Trophoblast cell (in vitro differentiated cells and primary cell): ENCODE measurements around the gene FAM120C.

Source experiments
- DNase-seq, 2 donors: peaks; one replicate each; pipeline ENCODE4 v3.0.0-alpha.2; 2016
- H2AFZ ChIP-seq: 2 replicates; pipeline ENCODE4 v1.6.1; 2013; ENCODE audit warnings: low read length, moderate library complexity, mild to moderate bottlenecking; ENCODE audit not compliant: insufficient read depth, poor library complexity
- H2AK5ac ChIP-seq: 2 replicates; pipeline ENCODE4 v1.6.1; 2013; ENCODE audit warnings: mild to moderate bottlenecking, low read length
- H2BK120ac ChIP-seq: 2 replicates; pipeline ENCODE4 v1.6.1; 2013; ENCODE audit warnings: low read length, mild to moderate bottlenecking, moderate library complexity; ENCODE audit not compliant: insufficient read depth, poor library complexity
- H2BK12ac ChIP-seq: 2 replicates; pipeline ENCODE4 v1.6.1; 2013; ENCODE audit warnings: mild to moderate bottlenecking, low read length, moderate library complexity
- H2BK5ac ChIP-seq: 2 replicates; pipeline ENCODE4 v1.6.1; 2013; ENCODE audit warnings: low read length, low read depth, moderate library complexity, mild to moderate bottlenecking; ENCODE audit not compliant: poor library complexity
- H3K14ac ChIP-seq: 2 replicates; pipeline ENCODE4 v1.6.1; 2013; ENCODE audit warnings: mild to moderate bottlenecking, low read length
- H3K18ac ChIP-seq: 2 replicates; pipeline ENCODE4 v1.6.1; 2013; ENCODE audit warnings: mild to moderate bottlenecking, low read length
- H3K23ac ChIP-seq: 2 replicates; pipeline ENCODE4 v1.6.1; 2013; ENCODE audit warnings: low read length
- H3K27ac ChIP-seq: 2 replicates; pipeline ENCODE4 v1.5.1; 2013; ENCODE audit warnings: low read depth, mild to moderate bottlenecking, inconsistent platforms, low read length, moderate library complexity
- H3K27me3 ChIP-seq: 2 replicates; pipeline ENCODE4 v1.6.1; 2013; ENCODE audit warnings: inconsistent platforms, mild to moderate bottlenecking, low read length, moderate library complexity; ENCODE audit not compliant: insufficient read depth
- H3K36me3 ChIP-seq, 2 experiments: 1 replicate in 1 of 2; 2 replicates in 1 of 2; pipeline ENCODE4 v1.6.1; 2013; ENCODE audit warnings: low read length in 2 of 2, mild to moderate bottlenecking in 2 of 2, moderate library complexity in 1 of 2; ENCODE audit not compliant: insufficient read depth in 2 of 2, control insufficient read depth in 1 of 2
- H3K4ac ChIP-seq: 2 replicates; pipeline ENCODE4 v1.6.1; 2013; ENCODE audit warnings: low read depth, mild to moderate bottlenecking, low read length, moderate library complexity
- H3K4me1 ChIP-seq, 2 experiments: 1 replicate in 1 of 2; 2 replicates in 1 of 2; pipeline ENCODE4 v1.6.1; 2013; ENCODE audit warnings: low read length in 2 of 2, mild to moderate bottlenecking in 2 of 2, moderate library complexity in 1 of 2; ENCODE audit not compliant: insufficient read depth in 2 of 2, control insufficient read depth in 1 of 2
- H3K4me2 ChIP-seq: 2 replicates; pipeline ENCODE4 v1.6.1; 2013; ENCODE audit warnings: inconsistent platforms, mild to moderate bottlenecking, low read length, moderate library complexity
- H3K4me3 ChIP-seq: 2 replicates; pipeline ENCODE4 v1.5.1; 2013; ENCODE audit warnings: mild to moderate bottlenecking, low read depth, low read length, inconsistent platforms
- H3K79me1 ChIP-seq: one replicate; pipeline ENCODE4 v1.6.1; 2013; ENCODE audit warnings: low read length
- H3K79me2 ChIP-seq: 2 replicates; pipeline ENCODE4 v1.6.1; 2013; ENCODE audit warnings: low read length, mild to moderate bottlenecking; ENCODE audit not compliant: control insufficient read depth, insufficient read depth, poor library complexity
- H3K9ac ChIP-seq: 2 replicates; pipeline ENCODE4 v1.6.1; 2013; ENCODE audit warnings: mild to moderate bottlenecking, low read length
- H3K9me3 ChIP-seq: 2 replicates; pipeline ENCODE4 v1.6.1; 2013; ENCODE audit warnings: low read depth, mild to moderate bottlenecking, control low read depth, inconsistent platforms, low read length; ENCODE audit not compliant: insufficient read depth
- H4K12ac ChIP-seq: 2 replicates; pipeline ENCODE4 v1.6.1; 2013; ENCODE audit warnings: low read depth, mild to moderate bottlenecking, low read length, moderate library complexity
- H4K8ac ChIP-seq: 2 replicates; pipeline ENCODE4 v1.6.1; 2013; ENCODE audit warnings: low read depth, mild to moderate bottlenecking, low read length, moderate library complexity
- H4K91ac ChIP-seq: one replicate; pipeline ENCODE4 v1.6.1; 2013; ENCODE audit warnings: low read depth, mild to moderate bottlenecking, low read length, moderate library complexity
- WGBS: extraction: QIAGEN DNeasy Blood & Tissue Kit; methylation state at CpG from one replicate; pipeline ENCODE4 v1.1.7; 2013; ENCODE audit warnings: missing lambda C conversion rate; ENCODE audit not compliant: insufficient read length, insufficient coverage; ENCODE audit errors: extremely low coverage; 5-methylcytosine and 5-hydroxymethylcytosine counted together

Gene FAM120C

GRCh38 chrX:54184474-54184873, 1.4 kb upstream of the FAM120C start:
- Histone ChIP-seq H4K12ac (no peak overlapping the region), H3K4me3 (no peak overlapping the region), H4K8ac (no peak overlapping the region), H3K9me3 (no peaks in the 10 kb centered on the region), H3K27me3 (no peaks in the 10 kb centered on the region), H2BK12ac (no peak overlapping the region), H2AFZ (no peak overlapping the region), H3K23ac (no peak overlapping the region), H2BK5ac (no peak overlapping the region), H3K79me1 (peaks cover 8% of the 10 kb centered on the region), H3K14ac (no peak overlapping the region), H3K27ac (no peak overlapping the region), H2AK5ac (no peak overlapping the region), H3K9ac (no peak overlapping the region), H3K4me1 (peaks cover 2 to 11% of the 10 kb centered on the region in 2 experiments), H2BK120ac (no peak overlapping the region), H3K18ac (no peak overlapping the region), H3K4ac (no peak overlapping the region), H3K79me2 (peaks cover 9% of the 10 kb centered on the region), H3K4me2 (no peak overlapping the region), H4K91ac (no peak overlapping the region), H3K36me3 (no peaks in the 10 kb centered on the region)
- no CpG with 5 or more reads among the region's 2 CpGs for WGBS
- no peak for DNase-seq

DNA sequence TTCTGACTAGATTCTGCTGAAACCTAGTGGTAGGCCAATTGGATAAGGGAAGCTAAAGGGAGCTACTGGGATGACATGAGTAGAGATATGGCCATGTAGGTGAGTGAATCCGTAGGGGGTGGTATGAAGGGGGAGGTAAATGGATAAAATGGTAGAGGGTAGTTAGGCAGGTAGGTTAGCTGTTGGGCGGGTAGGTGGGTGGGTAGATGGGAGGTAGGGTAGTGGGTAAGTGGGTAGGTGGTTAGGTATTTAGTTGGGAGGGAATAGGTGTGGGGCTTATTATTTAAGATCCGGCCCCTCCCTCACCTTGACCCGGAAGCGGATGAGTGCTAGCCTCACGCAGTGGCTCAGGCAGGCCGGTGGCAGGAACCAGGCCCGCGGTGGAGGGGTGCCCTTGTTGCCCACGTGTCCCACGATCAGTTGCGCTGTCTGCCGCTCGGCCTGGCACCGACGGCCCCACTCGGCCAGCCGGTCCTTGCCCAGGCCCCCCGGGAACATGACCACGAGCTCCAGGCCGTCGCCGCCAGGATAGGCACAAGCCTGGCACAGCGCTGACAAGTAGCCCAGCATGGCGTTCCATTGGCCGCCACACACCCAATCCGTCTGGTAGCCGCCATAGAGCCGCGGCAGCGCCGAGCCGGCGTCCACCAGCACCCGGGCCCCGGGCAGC, 725 bp downstream of the FAM120C start:
- H4K91ac ChIP-seq = peak overlapping the region; percentile 97
- peak in 1 of 2 donors; percentile 41 for DNase-seq
- no CpG with 5 or more reads among the region's 36 CpGs for WGBS

DNA sequence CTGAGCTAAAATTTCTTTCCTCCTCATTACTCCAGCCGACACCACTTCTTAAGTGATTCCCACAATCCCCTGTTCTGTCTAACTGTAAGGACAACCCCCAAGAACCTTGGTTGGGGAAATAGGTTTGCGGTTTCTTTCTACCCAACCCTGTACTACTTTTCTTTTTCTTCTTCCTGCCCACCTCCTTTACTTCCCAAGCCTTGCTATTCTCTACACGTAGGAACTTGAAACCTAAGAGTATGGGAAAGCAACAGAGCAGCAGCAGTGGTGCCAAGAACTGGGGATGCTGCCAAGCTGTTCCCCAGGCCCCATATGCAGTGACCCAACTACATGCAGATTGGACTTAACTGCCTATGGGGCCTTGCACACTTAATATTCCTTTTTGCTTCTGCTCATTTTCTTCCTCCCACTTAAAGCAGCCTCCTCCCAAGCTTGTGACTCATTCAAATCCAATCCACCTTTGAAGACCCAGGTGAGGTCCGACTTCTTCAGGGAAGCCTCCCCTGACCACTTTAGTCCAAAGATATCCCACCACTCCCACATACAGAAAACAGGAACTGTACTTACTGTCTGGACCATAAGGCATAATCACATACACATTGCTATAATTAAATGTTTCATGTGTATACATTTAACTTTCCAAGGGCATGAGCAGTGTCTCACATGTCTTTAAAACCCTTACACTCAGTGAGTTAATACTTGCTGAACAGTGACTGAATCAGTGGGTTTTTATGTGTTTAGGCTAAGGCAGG, 1.7 kb downstream of the FAM120C start:
- Histone ChIP-seq H4K8ac (no peak overlapping the region), H3K36me3 (no peaks in the 10 kb centered on the region), H3K79me1 (peaks cover 8% of the 10 kb centered on the region), H2BK12ac (no peak overlapping the region), H4K12ac (no peak overlapping the region), H2AFZ (no peak overlapping the region), H3K27ac (no peak overlapping the region), H3K23ac (no peak overlapping the region), H3K9me3 (no peaks in the 10 kb centered on the region), H2AK5ac (no peak overlapping the region), H3K4ac (peak overlapping the region; percentile 75), H3K14ac (no peak overlapping the region), H3K9ac (no peak overlapping the region), H3K79me2 (peaks cover 9% of the 10 kb centered on the region), H4K91ac (no peak overlapping the region), H3K18ac (no peak overlapping the region), H3K4me2 (peak overlapping the region; percentile 64), H2BK120ac (no peak overlapping the region), H3K27me3 (no peaks in the 10 kb centered on the region), H3K4me3 (no peak overlapping the region), H2BK5ac (no peak overlapping the region), H3K4me1 (peaks cover 2 to 12% of the 10 kb centered on the region in 2 experiments)
- no peak for DNase-seq
- WGBS = no CpG with 5 or more reads among the region's 4 CpGs

More for the DNA sequence above, 725 bp downstream of the FAM120C start:
- peak overlapping the region; percentile 99 for H4K8ac ChIP-seq
- peak overlapping the region; percentile 99 for H2AK5ac ChIP-seq
- no peaks in the 10 kb centered on the region for H3K9me3 ChIP-seq
- H3K23ac ChIP-seq = no peak overlapping the region
- no peaks in the 10 kb centered on the region for H3K36me3 ChIP-seq
- peaks cover 8% of the 10 kb centered on the region for H3K79me1 ChIP-seq
- no peak overlapping the region for H2BK12ac ChIP-seq
- peak overlapping the region; percentile 99 for H3K4ac ChIP-seq
- H3K18ac ChIP-seq = peak overlapping the region; percentile 100
- peak overlapping the region; percentile 98 for H2AFZ ChIP-seq
- H3K14ac ChIP-seq = peak overlapping the region; percentile 99
- H3K27me3 ChIP-seq = no peaks in the 10 kb centered on the region
- H2BK5ac ChIP-seq = peak overlapping the region; percentile 86
- H3K4me1 ChIP-seq = peaks cover 2 to 11% of the 10 kb centered on the region in 2 experiments
- H3K27ac ChIP-seq = peak overlapping the region; percentile 79
- H3K4me2 ChIP-seq = peak overlapping the region; percentile 64
- H3K4me3 ChIP-seq = peak overlapping the region; percentile 94
- H2BK120ac ChIP-seq = peak overlapping the region; percentile 97
- peak overlapping the region; percentile 90 for H3K9ac ChIP-seq
- H4K12ac ChIP-seq = peak overlapping the region; percentile 99
- peaks cover 9% of the 10 kb centered on the region for H3K79me2 ChIP-seq

GRCh38 chrX:54180403-54180802, 2.7 kb downstream of the FAM120C start:
- Histone ChIP-seq H3K4ac (no peak overlapping the region), H4K8ac (no peak overlapping the region), H3K79me2 (peaks cover 9% of the 10 kb centered on the region), H3K4me2 (peak overlapping the region; percentile 30), H3K14ac (no peak overlapping the region), H3K27me3 (no peaks in the 10 kb centered on the region), H3K36me3 (no peaks in the 10 kb centered on the region), H2BK120ac (no peak overlapping the region), H3K27ac (no peak overlapping the region), H4K91ac (no peak overlapping the region), H2BK12ac (no peak overlapping the region), H3K23ac (no peak overlapping the region), H3K9ac (no peak overlapping the region), H4K12ac (no peak overlapping the region), H3K18ac (no peak overlapping the region), H3K9me3 (no peaks in the 10 kb centered on the region), H2AFZ (no peak overlapping the region), H2BK5ac (no peak overlapping the region), H2AK5ac (no peak overlapping the region), H3K4me3 (no peak overlapping the region), H3K4me1 (peaks cover 2 to 12% of the 10 kb centered on the region in 2 experiments), H3K79me1 (peaks cover 8% of the 10 kb centered on the region)
- DNase-seq = no peak
- no CpG with 5 or more reads among the region's 4 CpGs for WGBS
